Measurements from ENCODE around the gene AFF3. TPM values are rescaled to one million over a fixed set of nuclear protein-coding genes. Genes with fewer than 3 reads are reported as not detected.

The AFF3 gene
- total and polyA plus RNA-seq, 4 donors, result 0.48 to 5.3 (median 2.3) TPM

GRCh38 chr2:100064165-100064564 is 78.2 kb downstream of the AFF3 start:
- 95% methylated on average over 2 of the region's 2 CpGs for WGBS
- no peak for DNase-seq (ENCODE audit: low spot score)
- H3K9ac ChIP-seq (ENCODE audit: low read depth in 1 of 2, low read length in 2 of 2), result no peak overlapping the region
- H3K36me3 ChIP-seq (ENCODE audit: control insufficient read depth in 4 of 4, insufficient read depth in 3 of 4, low read depth in 1 of 4, low read length in 3 of 4), result no peaks in the 10 kb centered on the region
- H3K27ac ChIP-seq (ENCODE audit: low read depth in 1 of 2, low read length in 2 of 2), result no peak overlapping the region
- TF ChIP-seq ATF3 (IDR thresholded peaks at IDR 0.05) (no peak), RXRA (IDR thresholded peaks at IDR 0.05) (no peak), FOXA1 (IDR thresholded peaks at IDR 0.05) (no peak), JUND (IDR thresholded peaks at IDR 0.05) (no peak), EGR1 (IDR thresholded peaks at IDR 0.05; ENCODE audit: low read depth in 2 of 2) (no peak), TAF1 (conservative IDR thresholded peaks at IDR 0.05) (no peak)
- peaks cover 4 to 34% (median 29%) of the 10 kb centered on the region in 4 donors for H3K4me1 ChIP-seq (ENCODE audit: control insufficient read depth in 4 of 4, insufficient read depth in 4 of 4, low read length in 3 of 4)
- no peaks in the 10 kb centered on the region for H3K9me3 ChIP-seq (ENCODE audit: control insufficient read depth in 4 of 4, low read length in 3 of 4)
- no peaks in the 10 kb centered on the region for H3K27me3 ChIP-seq (ENCODE audit: control insufficient read depth in 4 of 4, insufficient read depth in 4 of 4, low read length in 3 of 4)
- H3K4me3 ChIP-seq (ENCODE audit: low read depth in 1 of 3, low read length in 3 of 3), result no peak overlapping the region

- no peak for DNase-seq (ENCODE audit: low spot score)
- Histone ChIP-seq H3K36me3 (ENCODE audit: control insufficient read depth in 4 of 4, insufficient read depth in 3 of 4, low read depth in 1 of 4, low read length in 3 of 4) (no peaks in the 10 kb centered on the region), H3K9ac (ENCODE audit: low read depth in 1 of 2, low read length in 2 of 2) (no peak overlapping the region), H3K27me3 (ENCODE audit: control insufficient read depth in 4 of 4, insufficient read depth in 4 of 4, low read length in 3 of 4) (no peaks in the 10 kb centered on the region), H3K27ac (ENCODE audit: low read depth in 1 of 2, low read length in 2 of 2) (no peak overlapping the region), H3K9me3 (ENCODE audit: control insufficient read depth in 4 of 4, low read length in 3 of 4) (no peaks in the 10 kb centered on the region), H3K4me1 (ENCODE audit: control insufficient read depth in 4 of 4, insufficient read depth in 4 of 4, low read length in 3 of 4) (peaks cover 4 to 27% (median 22%) of the 10 kb centered on the region in 4 donors), H3K4me3 (ENCODE audit: low read depth in 1 of 3, low read length in 3 of 3) (no peak overlapping the region)
- over 99% methylated on average over 5 of the region's 5 CpGs for WGBS
- TF ChIP-seq ATF3 (IDR thresholded peaks at IDR 0.05) (no peak), EGR1 (IDR thresholded peaks at IDR 0.05; ENCODE audit: low read depth in 2 of 2) (no peak), GABPA (IDR thresholded peaks at IDR 0.05 in 1 of 2, conservative IDR thresholded peaks at IDR 0.05 in 1 of 2) (no peak), FOXA1 (IDR thresholded peaks at IDR 0.05) (no peak), SP1 (IDR thresholded peaks at IDR 0.05) (no peak), HNF4A (conservative IDR thresholded peaks at IDR 0.05) (no peak), CTCF (IDR thresholded peaks at IDR 0.05; ENCODE audit: low read depth, low read length, missing input control) (no peak), MAX (IDR thresholded peaks at IDR 0.05) (no peak), REST (IDR thresholded peaks at IDR 0.05) (no peak), NR2F2 (IDR thresholded peaks at IDR 0.05) (no peak), FOXA2 (IDR thresholded peaks at IDR 0.05) (no peak), RXRA (IDR thresholded peaks at IDR 0.05) (no peak), TAF1 (conservative IDR thresholded peaks at IDR 0.05) (no peak), HNF4G (IDR thresholded peaks at IDR 0.05) (no peak), YY1 (IDR thresholded peaks at IDR 0.05) (no peak), ZBTB33 (IDR thresholded peaks at IDR 0.05) (no peak), RAD21 (IDR thresholded peaks at IDR 0.05) (no peak)
These were observed 78.9 kb downstream of the AFF3 start for GRCh38 chr2:100063459-100063953.

Data from liver (tissue), 9 donors.